CD14-positive monocyte (primary cell): Measurements from ENCODE around the gene ATP4B. TPM values are rescaled to one million over a fixed set of nuclear protein-coding genes. Genes with fewer than 3 reads are reported as not detected.
A peak's percentile ranks its signal among the peaks of the same experiment; 100 is the strongest.

ENCODE experiments used
- DNase-seq, 3 donors: peaks; one replicate each; pipeline ENCODE4 v3.0.0-alpha.2; 2011 to 2022
- H2AFZ ChIP-seq: 2 replicates; pipeline ENCODE4 v1.6.0; 2012; ENCODE audit warnings: mild to moderate bottlenecking, low read depth, low read length, inconsistent platforms; ENCODE audit not compliant: insufficient read depth, poor library complexity, severe bottlenecking
- H3K27ac ChIP-seq, 2 donors: 1 replicate in 1 of 2; 2 replicates in 1 of 2; pipeline ENCODE4 v1.5.1; 2012 to 2013; ENCODE audit warnings: low read length in 2 of 2, control low read depth in 1 of 2, inconsistent platforms in 1 of 2, low read depth in 1 of 2, mild to moderate bottlenecking in 1 of 2
- H3K27me3 ChIP-seq, 2 donors: one replicate each; pipeline versions ENCODE4 v1.6.0 to v1.6.1; 2011 to 2013; ENCODE audit warnings: low read length in 2 of 2; ENCODE audit not compliant: control insufficient read depth in 2 of 2, insufficient read depth in 2 of 2
- H3K36me3 ChIP-seq, 2 donors: replicated peaks in 1 of 2; 1 replicate in 1 of 2; 2 replicates in 1 of 2; pipeline versions ENCODE4 v1.5.1 to v1.6.1; 2012 to 2013; ENCODE audit warnings: low read length in 2 of 2, control low read depth in 1 of 2, inconsistent platforms in 1 of 2, mild to moderate bottlenecking in 1 of 2; ENCODE audit not compliant: insufficient read depth in 2 of 2, control insufficient read depth in 1 of 2
- H3K4me1 ChIP-seq, 2 donors: 1 replicate in 1 of 2; 2 replicates in 1 of 2; pipeline versions ENCODE4 v1.5.1 to v1.6.1; 2012 to 2013; ENCODE audit warnings: low read length in 2 of 2, control low read depth in 1 of 2, inconsistent platforms in 1 of 2, mild to moderate bottlenecking in 1 of 2, moderate library complexity in 1 of 2; ENCODE audit not compliant: insufficient read depth in 2 of 2, control insufficient read depth in 1 of 2
- H3K4me2 ChIP-seq: replicated peaks from 2 replicates; pipeline ENCODE3; 2012; ENCODE audit warnings: low read length, moderate library complexity, mild to moderate bottlenecking; ENCODE audit not compliant: poor library complexity, severe bottlenecking; ENCODE audit errors: extremely low read depth
- H3K4me3 ChIP-seq, 3 experiments: fragments of 200-600 bp in 1 of 3; sonication (generic) in 1 of 3; replicated peaks in 1 of 3; 1 replicate in 2 of 3; 2 replicates in 1 of 3; pipeline ENCODE4 v1.5.1; 2011 to 2013; ENCODE audit warnings: low read length in 3 of 3, mild to moderate bottlenecking in 3 of 3, control low read depth in 2 of 3, low read depth in 2 of 3, inconsistent platforms in 1 of 3, moderate library complexity in 1 of 3
- H3K79me2 ChIP-seq: 2 replicates; pipeline ENCODE4 v1.6.0; 2012; ENCODE audit warnings: mild to moderate bottlenecking, control low read depth, inconsistent platforms, low read length, moderate library complexity; ENCODE audit not compliant: insufficient read depth
- H3K9ac ChIP-seq: 2 replicates; pipeline ENCODE4 v1.6.0; 2017; ENCODE audit warnings: low read length, mild to moderate bottlenecking; ENCODE audit not compliant: insufficient read depth, poor library complexity, severe bottlenecking
- H3K9me3 ChIP-seq, 2 donors: replicated peaks in 1 of 2; 1 replicate in 1 of 2; 2 replicates in 1 of 2; pipeline versions ENCODE4 v1.5.1 to v1.6.1; 2012 to 2013; ENCODE audit warnings: low read length in 2 of 2, control low read depth in 1 of 2; ENCODE audit not compliant: control insufficient read depth in 1 of 2, insufficient read depth in 1 of 2
- H4K20me1 ChIP-seq: 2 replicates; pipeline ENCODE4 v1.6.0; 2012; ENCODE audit warnings: mild to moderate bottlenecking, low read length, control low read depth, moderate library complexity; ENCODE audit not compliant: insufficient read depth
- H3K27ac Mint-ChIP-seq, 7 donors: one replicate each; pipeline ENCODE4 v1.8.0; 2020; ENCODE audit warnings: mild to moderate bottlenecking in 7 of 7, mixed read lengths in 7 of 7, moderate library complexity in 6 of 7, inconsistent platforms in 2 of 7
- H3K27me3 Mint-ChIP-seq, 3 donors: one replicate each; pipeline ENCODE4 v1.8.0; 2021 to 2022; ENCODE audit warnings: low read depth in 3 of 3, mild to moderate bottlenecking in 3 of 3, mixed read lengths in 3 of 3, moderate library complexity in 3 of 3, inconsistent platforms in 1 of 3
- H3K36me3 Mint-ChIP-seq, 2 donors: one replicate each; pipeline ENCODE4 v1.8.0; 2020; ENCODE audit warnings: mixed read lengths in 2 of 2, inconsistent platforms in 1 of 2, mild to moderate bottlenecking in 1 of 2
- H3K4me1 Mint-ChIP-seq: one replicate; pipeline ENCODE4 v1.8.0; 2020; ENCODE audit warnings: mild to moderate bottlenecking, mixed read lengths
- H3K4me3 Mint-ChIP-seq, 2 donors: one replicate each; pipeline ENCODE4 v1.8.0; 2020; ENCODE audit warnings: mild to moderate bottlenecking in 2 of 2, mixed read lengths in 2 of 2, moderate library complexity in 1 of 2
- H3K9me3 Mint-ChIP-seq, 7 donors: one replicate each; pipeline ENCODE4 v1.8.0; 2020 to 2022; ENCODE audit warnings: mixed read lengths in 7 of 7, mild to moderate bottlenecking in 6 of 7, moderate library complexity in 6 of 7, inconsistent platforms in 2 of 7
- CTCF ChIP-seq: fragments of 200-600 bp; IDR thresholded peaks from one replicate; pipeline ENCODE4 v1.8.0; 2022; ENCODE audit warnings: antibody characterized with exemption, mild to moderate bottlenecking
- WGBS: methylation state at CpG from one replicate; pipeline ENCODE4 v1.1.5; 2013; ENCODE audit warnings: missing lambda C conversion rate; ENCODE audit not compliant: insufficient coverage; 5-methylcytosine and 5-hydroxymethylcytosine counted together
- intact Hi-C, 2 donors: fragments of 100-400 bp; cut with micrococcal nuclease; formaldehyde crosslinking; loops; one replicate each; pipeline versions ENCODE4 v1.15.0 to v1.15.1; 2023
- polyA plus RNA-seq, 3 donors: library from polyadenylated mRNA; depleted of rRNA in 1 of 3; unstranded in 2 of 3; stranded (reverse) in 1 of 3; fragments of 300-500 nt in 2 of 3; fragments of >200 nt in 1 of 3; fragmentation: Illumina TruSeq in 2 of 3; gene quantifications; 1 replicate in 2 of 3; 2 replicates in 1 of 3; pipeline ENCODE4 v1.2.3, GENCODE V29; 2012 to 2021

The ATP4B gene
- polyA plus RNA-seq, 3 donors = not detected

- peaks cover 7% of the 10 kb centered on the region for H3K4me1 Mint-ChIP-seq
- Histone ChIP-seq H3K27ac (no peak overlapping the region), H3K4me1 (no peaks in the 10 kb centered on the region), H3K9ac (no peak overlapping the region), H3K4me3 (no peak overlapping the region), H3K79me2 (no peaks in the 10 kb centered on the region), H3K27me3 (no peaks in the 10 kb centered on the region), H3K36me3 (no peaks in the 10 kb centered on the region), H3K4me2 (no peak overlapping the region), H3K9me3 (peaks cover 24 to 25% of the 10 kb centered on the region in 2 donors), H4K20me1 (no peaks in the 10 kb centered on the region), H2AFZ (no peak overlapping the region)
- peaks cover 4 to 13% (median 12%) of the 10 kb centered on the region in 3 donors for H3K27me3 Mint-ChIP-seq
- intact Hi-C loops = no loop called here
- H3K4me3 Mint-ChIP-seq = no peak overlapping the region
- H3K27ac Mint-ChIP-seq = peak overlapping the region in 1 of 7 donors; percentile 12
- no peak for DNase-seq
- no peaks in the 10 kb centered on the region for H3K36me3 Mint-ChIP-seq
- peaks cover 16 to 44% (median 37%) of the 10 kb centered on the region in 7 donors for H3K9me3 Mint-ChIP-seq
- 98% methylated on average over 7 of the region's 13 CpGs for WGBS
- no peak for TF ChIP-seq CTCF
Measured at GRCh38 chr13:113648216-113648610, 9.8 kb downstream of the ATP4B start.

GRCh38 chr13:113647351-113648215 is 10.4 kb downstream of the ATP4B start:
- Mint-ChIP-seq H3K27ac (peak overlapping the region in 1 of 7 donors; percentile 64), H3K9me3 (peaks cover 20 to 47% (median 40%) of the 10 kb centered on the region in 7 donors), H3K4me1 (peaks cover 7% of the 10 kb centered on the region), H3K4me3 (peak overlapping the region in 1 of 2 donors; percentile 48), H3K27me3 (peaks cover 4 to 11% (median 6%) of the 10 kb centered on the region in 3 donors), H3K36me3 (peaks cover 0 to 2% of the 10 kb centered on the region in 2 donors)
- H3K27ac ChIP-seq = no peak overlapping the region
- no peak for DNase-seq
- H3K4me3 ChIP-seq = no peak overlapping the region
- H3K27me3 ChIP-seq = no peaks in the 10 kb centered on the region
- intact Hi-C loops = no loop called here
- no peak overlapping the region for H3K4me2 ChIP-seq
- H3K9me3 ChIP-seq = peaks cover 25 to 27% of the 10 kb centered on the region in 2 donors
- no peak overlapping the region for H3K9ac ChIP-seq
- H4K20me1 ChIP-seq = no peaks in the 10 kb centered on the region
- 55% methylated on average over 41 of the region's 42 CpGs for WGBS
- H3K79me2 ChIP-seq = no peaks in the 10 kb centered on the region
- no peak for TF ChIP-seq CTCF
- H2AFZ ChIP-seq = no peak overlapping the region
- H3K36me3 ChIP-seq = peaks cover 0 to under 1% of the 10 kb centered on the region in 2 donors
- H3K4me1 ChIP-seq = no peaks in the 10 kb centered on the region
